Thoracic aorta (tissue), 2 donors: Measurements from ENCODE around the gene FARS2. TPM values are rescaled to one million over a fixed set of nuclear protein-coding genes. Genes with fewer than 3 reads are reported as not detected.

Experiments used
- ATAC-seq: fragments of 150-250 bp; one replicate; pipeline ENCODE4 v1.8.0; 2017; ENCODE audit warnings: low read depth; ENCODE audit not compliant: insufficient number of reproducible peaks, low FRiP score
- DNase-seq: peaks from one replicate; pipeline ENCODE4 v3.0.0-alpha.2; 2020; ENCODE audit warnings: low spot score
- H3K27ac ChIP-seq, 2 donors: fragments of 200-600 bp; sonication (generic); 1 replicate in 1 of 2; 2 replicates in 1 of 2; pipeline ENCODE4 v1.5.1; 2016; ENCODE audit warnings: mild to moderate bottlenecking in 2 of 2, moderate library complexity in 2 of 2
- H3K27me3 ChIP-seq: fragments of 200-600 bp; sonication (generic); replicated peaks from 2 replicates; pipeline ENCODE4 v1.6.0; 2016; ENCODE audit warnings: mild to moderate bottlenecking; ENCODE audit not compliant: insufficient read depth
- H3K36me3 ChIP-seq: fragments of 200-600 bp; sonication (generic); one replicate; pipeline ENCODE4 v1.5.1; 2016
- H3K4me1 ChIP-seq, 2 donors: fragments of 200-600 bp; sonication (generic); 1 replicate in 1 of 2; 2 replicates in 1 of 2; pipeline versions ENCODE4 v1.5.1 to v1.6.0; 2016; ENCODE audit warnings: low read depth in 2 of 2, mild to moderate bottlenecking in 1 of 2; ENCODE audit not compliant: control insufficient read depth in 1 of 2
- H3K4me3 ChIP-seq: fragments of 200-600 bp; sonication (generic); 2 replicates; pipeline ENCODE4 v1.5.1; 2016; ENCODE audit warnings: mild to moderate bottlenecking
- H3K9me3 ChIP-seq: fragments of 200-600 bp; sonication (generic); 2 replicates; pipeline ENCODE4 v1.5.1; 2016
- CTCF ChIP-seq: fragments of 200-600 bp; sonication (generic); IDR thresholded peaks from one replicate; pipeline ENCODE4 v1.5.1; 2019; ENCODE audit warnings: antibody characterized with exemption
- total RNA-seq, 2 donors: library from RNA; depleted of rRNA; stranded (reverse); fragments of >200 nt; gene quantifications; one replicate each; pipeline versions ENCODE4 v1.1.0 to v1.2.3, GENCODE V29; 2016

Gene FARS2
- total RNA-seq, 2 donors from 2014 or later: 10.4 to 11.6 TPM

DNA sequence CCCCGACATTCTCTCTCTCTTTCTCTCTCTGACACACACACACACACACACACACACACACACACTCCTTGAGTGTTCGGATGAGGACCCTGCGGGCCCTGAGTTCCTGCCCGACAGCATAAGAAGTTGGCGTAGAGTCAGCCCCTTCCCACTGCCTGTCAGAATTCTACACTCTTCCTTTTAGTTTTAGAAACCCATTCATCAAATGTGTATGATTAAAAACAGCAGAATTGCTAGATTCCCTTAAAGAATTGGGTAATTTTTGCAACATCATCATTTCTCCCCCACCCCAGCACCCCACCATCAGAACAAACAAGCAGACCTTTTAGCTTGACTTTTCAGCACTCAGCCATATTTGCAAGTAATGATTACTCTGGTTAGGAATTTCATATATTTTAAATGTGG is 322.8 kb downstream of the FARS2 start:
- H3K36me3 ChIP-seq: no peaks in the 10 kb centered on the region
- no peaks in the 10 kb centered on the region for H3K9me3 ChIP-seq
- no peak for TF ChIP-seq CTCF

DNA sequence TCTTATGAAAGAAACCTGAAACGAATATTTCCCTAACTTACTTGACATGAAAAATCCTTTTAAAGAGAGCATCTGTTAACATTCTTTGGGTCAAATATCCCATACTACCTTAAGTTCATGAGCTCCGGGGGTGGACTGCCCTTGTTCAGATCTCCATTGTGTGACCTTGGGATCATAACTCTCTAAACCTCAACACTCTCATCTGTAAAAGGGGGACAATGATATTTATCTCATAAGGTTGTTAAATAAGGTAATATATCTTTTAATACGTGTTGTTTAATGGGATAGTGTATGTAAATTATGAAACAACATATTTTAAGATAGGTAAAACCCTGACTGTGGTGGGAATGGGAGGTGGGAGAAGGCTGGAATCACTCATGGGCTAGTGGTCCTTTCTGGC is 326.3 kb downstream of the FARS2 start:
- Histone ChIP-seq H3K27me3 (no peaks in the 10 kb centered on the region), H3K36me3 (no peaks in the 10 kb centered on the region), H3K4me3 (no peak overlapping the region), H3K9me3 (no peaks in the 10 kb centered on the region), H3K4me1 (no peaks in the 10 kb centered on the region), H3K27ac (no peak overlapping the region)
- ATAC-seq: no peak
- DNase-seq: no peak
- TF ChIP-seq CTCF: no peak

More for the DNA sequence above, 322.8 kb downstream of the FARS2 start:
- no peak for ATAC-seq
- Histone ChIP-seq H3K4me3 (no peak overlapping the region), H3K4me1 (no peaks in the 10 kb centered on the region), H3K27ac (no peak overlapping the region), H3K27me3 (no peaks in the 10 kb centered on the region)
- no peak for DNase-seq

DNA sequence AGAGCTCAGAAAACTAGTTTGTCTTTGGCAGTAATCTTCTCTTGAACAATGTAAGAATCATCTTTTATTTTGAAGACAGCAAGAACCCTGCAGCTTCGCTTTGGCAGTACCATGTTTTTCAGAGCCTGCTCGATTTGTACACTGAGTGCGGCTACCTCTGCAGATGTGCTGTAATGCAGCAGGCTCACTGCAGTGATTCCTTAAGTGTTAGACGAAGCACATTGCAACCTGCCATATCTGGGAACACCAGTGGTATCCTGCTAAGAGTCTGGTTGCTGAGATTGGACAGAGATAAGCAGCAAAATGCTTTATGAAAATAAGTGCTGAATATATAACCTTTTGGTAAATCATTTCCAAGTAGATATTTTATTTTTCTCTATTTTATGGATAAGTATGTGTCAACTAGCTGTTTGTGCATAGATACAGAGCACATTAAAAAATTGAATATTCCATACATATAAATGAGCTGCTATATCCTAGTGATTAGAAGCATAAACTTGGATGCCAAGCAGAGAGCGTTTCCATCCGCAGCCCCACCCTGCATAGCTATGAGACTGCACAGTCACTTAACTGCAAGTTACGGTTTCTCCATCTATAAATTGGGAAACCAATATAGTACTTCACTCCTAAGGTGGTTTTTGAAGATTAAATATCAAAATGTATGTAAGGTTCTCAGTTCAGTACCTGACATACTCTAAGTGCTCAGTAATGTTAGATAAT is 328.3 kb downstream of the FARS2 start:
- Histone ChIP-seq H3K36me3 (no peaks in the 10 kb centered on the region), H3K9me3 (no peaks in the 10 kb centered on the region), H3K27ac (no peak overlapping the region), H3K27me3 (no peaks in the 10 kb centered on the region), H3K4me1 (no peaks in the 10 kb centered on the region), H3K4me3 (no peak overlapping the region)
- ATAC-seq (no peak), DNase-seq (no peak)
- no peak for TF ChIP-seq CTCF

- Histone ChIP-seq H3K4me3 (no peak overlapping the region), H3K4me1 (no peaks in the 10 kb centered on the region), H3K9me3 (no peaks in the 10 kb centered on the region), H3K27ac (no peak overlapping the region), H3K36me3 (no peaks in the 10 kb centered on the region), H3K27me3 (no peaks in the 10 kb centered on the region)
- ATAC-seq (no peak), DNase-seq (no peak)
- no peak for TF ChIP-seq CTCF
Measured at GRCh38 chr6:5590187-5590586, 328.9 kb downstream of the FARS2 start.

DNA sequence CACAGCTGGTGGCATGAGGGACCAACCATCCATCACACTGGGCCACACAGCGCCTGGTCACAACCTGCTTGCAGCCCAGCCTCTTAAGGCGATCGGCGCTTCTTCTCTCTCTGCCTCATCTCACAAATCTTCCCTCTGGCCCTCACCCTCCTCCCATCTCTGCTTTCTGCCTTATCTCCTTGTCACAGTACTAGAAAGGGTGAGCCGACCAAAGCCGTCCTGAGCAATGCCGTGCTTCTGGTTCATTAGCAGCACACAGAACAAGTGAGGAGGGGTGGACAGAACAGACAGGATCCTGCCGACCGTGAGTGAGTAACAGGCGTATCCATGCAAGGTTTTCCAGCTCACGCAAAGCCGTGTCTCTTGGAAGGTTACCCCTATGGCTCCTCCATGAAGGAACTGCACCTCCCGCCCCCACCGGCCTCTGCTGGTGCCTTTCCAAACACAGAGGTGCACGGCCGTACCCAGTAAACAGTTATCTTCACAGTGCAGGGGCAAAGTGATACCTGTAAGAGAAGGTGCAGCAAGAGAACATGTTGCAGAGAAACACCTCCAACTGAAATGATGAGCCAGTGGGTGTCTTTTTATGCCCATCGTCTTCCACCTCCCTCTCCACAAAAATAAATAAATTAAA is 331.7 kb downstream of the FARS2 start:
- no peak for TF ChIP-seq CTCF
- Histone ChIP-seq H3K4me1 (no peaks in the 10 kb centered on the region), H3K36me3 (no peaks in the 10 kb centered on the region), H3K27me3 (no peaks in the 10 kb centered on the region), H3K4me3 (no peak overlapping the region), H3K9me3 (no peaks in the 10 kb centered on the region), H3K27ac (no peak overlapping the region)
- DNase-seq (no peak), ATAC-seq (no peak)
